PC-3 (cell line): Measurements from ENCODE around the gene KL.

ENCODE experiments used
- CTCF ChIP-seq: fragments of 300-600 bp; sonication (generic); conservative IDR thresholded peaks from 2 replicates; pipeline ENCODE4 v1.5.1; 2017; ENCODE audit warnings: antibody characterized with exemption, low read depth, mild to moderate bottlenecking, low read length
- EZH2 ChIP-seq: fragments of 300-600 bp; sonication (generic); IDR thresholded peaks from one replicate; pipeline ENCODE4 v1.6.1; 2017; ENCODE audit warnings: antibody characterized with exemption, mild to moderate bottlenecking, low read length; ENCODE audit not compliant: unreplicated experiment
- EZH2phosphoT487 ChIP-seq: fragments of 300-600 bp; sonication (generic); IDR thresholded peaks from 2 replicates; pipeline ENCODE4 v1.6.1; 2018; ENCODE audit warnings: mild to moderate bottlenecking, antibody characterized with exemption, low read length, borderline replicate concordance

DNA sequence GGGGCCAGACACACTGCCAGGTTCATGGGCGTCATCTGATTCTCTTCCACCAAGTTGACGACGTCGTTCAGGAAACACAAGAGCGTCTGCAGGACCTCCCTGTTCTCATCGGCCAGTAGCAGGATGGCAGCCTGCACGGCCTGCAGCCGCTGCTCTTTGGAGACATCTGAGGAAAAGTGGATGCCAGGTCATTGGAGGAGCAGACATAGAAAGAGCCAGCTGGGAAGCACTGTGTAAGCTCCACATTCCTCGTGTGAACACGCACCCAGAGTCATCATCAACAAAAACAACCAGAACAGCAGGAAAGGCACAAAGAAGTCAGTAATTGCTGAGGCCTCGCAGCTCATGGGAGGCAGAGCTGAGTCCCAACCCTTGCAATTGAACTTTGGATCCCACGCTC, 96.5 kb downstream of the KL start:
- no peak for TF ChIP-seq CTCF
- TF ChIP-seq EZH2, result no peak
- no peak for TF ChIP-seq EZH2phosphoT487
